Stimulated activated CD8-positive, alpha-beta memory T cell treated with anti-CD3 and anti-CD28 coated beads, Interleukin-12 subunit alpha, Interleukin-12 subunit beta, amount 100 ng/mL, for 4 hours (primary cell): ENCODE results near the gene LRCH3.

ENCODE experiments used
- DNase-seq: peaks from one replicate; pipeline ENCODE4 v3.0.0-alpha.2; 2020; ENCODE audit warnings: low read depth

LRCH3 gene

GRCh38 chr3:197833930-197834715, 43.1 kb downstream of the LRCH3 start:
- DNase-seq, result no peak

- DNase-seq, result no peak
Measured at GRCh38 chr3:197835509-197835908, 44.5 kb downstream of the LRCH3 start.

- no peak for DNase-seq
Measured at GRCh38 chr3:197836244-197836643, 45.2 kb downstream of the LRCH3 start.

GRCh38 chr3:197837282-197837681, 46.2 kb downstream of the LRCH3 start:
- no peak for DNase-seq

- DNase-seq, result no peak
Measured at GRCh38 chr3:197841789-197842188, 50.7 kb downstream of the LRCH3 start.

GRCh38 chr3:197846491-197846890, 55.4 kb downstream of the LRCH3 start:
- DNase-seq, result no peak

- no peak for DNase-seq
Measured at GRCh38 chr3:197847866-197848401, 56.9 kb downstream of the LRCH3 start.

GRCh38 chr3:197854596-197855343, 63.7 kb downstream of the LRCH3 start:
- DNase-seq, result no peak

GRCh38 chr3:197855571-197855970, 64.5 kb downstream of the LRCH3 start:
- no peak for DNase-seq

GRCh38 chr3:197856199-197856816, 65.3 kb downstream of the LRCH3 start:
- no peak for DNase-seq

- DNase-seq, result no peak
Measured at GRCh38 chr3:197858133-197858532, 67.1 kb downstream of the LRCH3 start.

- DNase-seq, result no peak
Measured at GRCh38 chr3:197858598-197858997, 67.5 kb downstream of the LRCH3 start.

GRCh38 chr3:197866035-197866434, 75.0 kb downstream of the LRCH3 start:
- DNase-seq, result no peak

GRCh38 chr3:197873329-197873728, 82.3 kb downstream of the LRCH3 start:
- DNase-seq, result no peak

- no peak for DNase-seq
Measured at GRCh38 chr3:197874064-197874463, 83.0 kb downstream of the LRCH3 start.

GRCh38 chr3:197874653-197875052, 83.6 kb downstream of the LRCH3 start:
- DNase-seq, result no peak

- no peak for DNase-seq
Measured at GRCh38 chr3:197877902-197878301, 86.8 kb downstream of the LRCH3 start.

GRCh38 chr3:197878427-197878826, 87.4 kb downstream of the LRCH3 start:
- no peak for DNase-seq

GRCh38 chr3:197880491-197881269, 89.6 kb downstream of the LRCH3 start:
- no peak for DNase-seq

- DNase-seq, result no peak
Measured at GRCh38 chr3:197881270-197881969, 90.4 kb downstream of the LRCH3 start.

GRCh38 chr3:197881970-197882338, 90.9 kb downstream of the LRCH3 start:
- no peak for DNase-seq
